DND-41 (cell line): ENCODE measurements around the gene HIGD1A.

Experiments
- CTCF ChIP-seq: IDR thresholded peaks from 2 replicates; pipeline ENCODE4 v1.5.1; 2012; ENCODE audit warnings: borderline replicate concordance, low read length, moderate library complexity, mild to moderate bottlenecking; ENCODE audit not compliant: poor library complexity, severe bottlenecking; ENCODE audit errors: extremely low read depth
- EZH2 ChIP-seq: IDR thresholded peaks from 3 replicates; pipeline ENCODE4 v1.6.1; 2012; ENCODE audit warnings: borderline replicate concordance, low read depth, mild to moderate bottlenecking, moderate library complexity, low read length, inconsistent platforms; ENCODE audit not compliant: severe bottlenecking

GRCh38 chr3:42733501-42734262, 70.6 kb downstream of the HIGD1A start:
- no peak for TF ChIP-seq CTCF
- TF ChIP-seq EZH2: no peak
